WTC11 (cell line): Measurements from ENCODE around the gene CHPF2. TPM values are rescaled to one million over a fixed set of nuclear protein-coding genes. Genes with fewer than 3 reads are reported as not detected.

Source experiments
- ATAC-seq: fragments of 200-7000 bp; cut with Tn5 transposase; 2 replicates; pipeline ENCODE4 v1.10.0; 2021; ENCODE audit warnings: mild to moderate bottlenecking, moderate library complexity
- CTCF ChIA-PET: fragments of 300-600 bp; sonication (Branson Sonifier 250); formaldehyde crosslinking; loops from one replicate; lab custom pipeline; 2021; ENCODE audit warnings: antibody characterized with exemption; lab: Charles Lee
- POLR2A ChIA-PET: fragments of 350-600 bp; sonication (Branson Sonifier 250); formaldehyde crosslinking; loops from one replicate; lab custom pipeline; 2021; ENCODE audit warnings: antibody characterized with exemption; lab: Charles Lee
- DNase-seq: peaks from one replicate; pipeline ENCODE4 v3.0.0; 2021; ENCODE audit warnings: low spot score
- H3K27ac Mint-ChIP-seq: 2 replicates; pipeline ENCODE4 v1.8.0; 2021; ENCODE audit warnings: mixed read lengths
- H3K27me3 Mint-ChIP-seq: 2 replicates; pipeline ENCODE4 v1.8.0; 2021; ENCODE audit warnings: low read depth, mild to moderate bottlenecking, moderate library complexity, mixed read lengths
- H3K36me3 Mint-ChIP-seq: 2 replicates; pipeline ENCODE4 v1.8.0; 2021; ENCODE audit warnings: mixed read lengths
- H3K4me1 Mint-ChIP-seq: 2 replicates; pipeline ENCODE4 v1.8.0; 2022; ENCODE audit warnings: mixed read lengths
- H3K4me3 Mint-ChIP-seq: 2 replicates; pipeline ENCODE4 v1.8.0; 2021; ENCODE audit warnings: mild to moderate bottlenecking, moderate library complexity, mixed read lengths
- H3K9me3 Mint-ChIP-seq: 2 replicates; pipeline ENCODE4 v1.8.0; 2021; ENCODE audit warnings: mixed read lengths
- AFF4 ChIP-seq: sonication (generic); formaldehyde crosslinking; IDR thresholded peaks from 2 replicates; pipeline ENCODE4 v1.8.1; 2023; ENCODE audit warnings: mild to moderate bottlenecking, missing genetic modification reagents, borderline replicate concordance
- ARID4B ChIP-seq: sonication (generic); formaldehyde crosslinking; IDR thresholded peaks from 2 replicates; pipeline ENCODE4 v1.8.0; 2023; ENCODE audit warnings: missing genetic modification reagents, mild to moderate bottlenecking, borderline replicate concordance
- ESRRA ChIP-seq: sonication (generic); formaldehyde crosslinking; IDR thresholded peaks from 2 replicates; pipeline ENCODE4 v1.8.1; 2022; ENCODE audit warnings: mild to moderate bottlenecking, missing genetic modification reagents, borderline replicate concordance
- FOXK1 ChIP-seq: sonication (generic); formaldehyde crosslinking; IDR thresholded peaks from 2 replicates; pipeline ENCODE4 v1.8.0; 2022; ENCODE audit warnings: mild to moderate bottlenecking, moderate library complexity, missing genetic modification reagents
- IRF2 ChIP-seq: sonication (generic); formaldehyde crosslinking; IDR thresholded peaks from 2 replicates; pipeline ENCODE4 v1.8.0; 2022; ENCODE audit warnings: low read depth, missing genetic modification reagents, borderline replicate concordance
- JAZF1 ChIP-seq: fragments of 250-450 bp; sonication (Bioruptor Pico); IDR thresholded peaks from 2 replicates; pipeline ENCODE4 v1.9.0; 2021; ENCODE audit warnings: moderate library complexity, mild to moderate bottlenecking, inconsistent platforms
- KAT7 ChIP-seq: sonication (generic); formaldehyde crosslinking; IDR thresholded peaks from 2 replicates; pipeline ENCODE4 v1.8.1; 2023; ENCODE audit warnings: missing genetic modification reagents, mild to moderate bottlenecking, borderline replicate concordance
- NR1H2 ChIP-seq: sonication (generic); formaldehyde crosslinking; IDR thresholded peaks from 2 replicates; pipeline ENCODE4 v1.9.0; 2021; ENCODE audit warnings: mild to moderate bottlenecking, moderate library complexity, missing genetic modification reagents
- NR3C1 ChIP-seq: sonication (generic); formaldehyde crosslinking; conservative IDR thresholded peaks from 2 replicates; pipeline ENCODE4 v1.8.1; 2023; ENCODE audit warnings: low read depth, mild to moderate bottlenecking, missing genetic modification reagents
- PREB ChIP-seq: sonication (generic); formaldehyde crosslinking; IDR thresholded peaks from 2 replicates; pipeline ENCODE4 v1.8.1; 2022; ENCODE audit warnings: mild to moderate bottlenecking, missing genetic modification reagents, moderate library complexity, borderline replicate concordance
- SP1 ChIP-seq: sonication (generic); formaldehyde crosslinking; conservative IDR thresholded peaks from 2 replicates; pipeline ENCODE4 v1.8.1; 2022; ENCODE audit warnings: missing genetic modification reagents
- TCF7 ChIP-seq: sonication (generic); formaldehyde crosslinking; IDR thresholded peaks from 2 replicates; pipeline ENCODE4 v1.8.0; 2022; ENCODE audit warnings: mild to moderate bottlenecking, low read depth, missing genetic modification reagents, moderate library complexity
- TP53 ChIP-seq: sonication (generic); formaldehyde crosslinking; IDR thresholded peaks from 2 replicates; pipeline ENCODE4 v1.8.1; 2023; ENCODE audit warnings: mild to moderate bottlenecking, missing genetic modification reagents
- ZNF121 ChIP-seq: sonication (generic); formaldehyde crosslinking; IDR thresholded peaks from 2 replicates; pipeline ENCODE4 v1.8.0; 2023; ENCODE audit warnings: missing genetic modification reagents
- ZNF416 ChIP-seq: fragments of 250-450 bp; sonication (Bioruptor Pico); IDR thresholded peaks from 2 replicates; pipeline ENCODE4 v1.9.0; 2021; ENCODE audit warnings: mild to moderate bottlenecking, inconsistent platforms
- total RNA-seq: library from RNA; stranded (reverse); gene quantifications from 3 replicates; pipeline ENCODE4 v1.2.3, GENCODE V29; 2021
- TF ChIP-seq, protein P1 (sequence below): sonication (generic); formaldehyde crosslinking; IDR thresholded peaks from 2 replicates; pipeline ENCODE4 v1.8.1; 2023; ENCODE audit warnings: mild to moderate bottlenecking, missing genetic modification reagents, moderate library complexity
- TF ChIP-seq, protein P2 (sequence below): sonication (generic); formaldehyde crosslinking; IDR thresholded peaks from 2 replicates; pipeline ENCODE4 v1.8.0; 2022; ENCODE audit warnings: mild to moderate bottlenecking, missing genetic modification reagents
- TF ChIP-seq, protein P3 (sequence below): fragments of 250-450 bp; sonication (Bioruptor Pico); IDR thresholded peaks from 2 replicates; pipeline ENCODE4 v1.8.0; 2021; ENCODE audit warnings: mild to moderate bottlenecking
- TF ChIP-seq, protein P4 (sequence below): sonication (generic); formaldehyde crosslinking; IDR thresholded peaks from 2 replicates; pipeline ENCODE4 v1.8.1; 2022; ENCODE audit warnings: mild to moderate bottlenecking, moderate library complexity, missing genetic modification reagents
- TF ChIP-seq, protein P5 (sequence below): sonication (generic); formaldehyde crosslinking; IDR thresholded peaks from 2 replicates; pipeline ENCODE4 v1.8.1; 2022; ENCODE audit warnings: low read depth, mild to moderate bottlenecking, moderate library complexity, missing genetic modification reagents, borderline replicate concordance

The CHPF2 gene
- total RNA-seq, 1 experiment from 2014 or later: 30.7 TPM

GRCh38 chr7:151218170-151218569, 14.1 kb upstream of the CHPF2 start (continued):
- TF ChIP-seq NR3C1 (CRISPR knock-in tag) (no peak), ARID4B (CRISPR knock-in tag) (no peak), TCF7 (CRISPR knock-in tag) (no peak), AFF4 (CRISPR knock-in tag) (no peak), SP1 (no peak), IRF2 (CRISPR knock-in tag) (no peak), ZNF416 (CRISPR knock-in tag) (no peak)
- TF ChIP-seq, protein P1, sequence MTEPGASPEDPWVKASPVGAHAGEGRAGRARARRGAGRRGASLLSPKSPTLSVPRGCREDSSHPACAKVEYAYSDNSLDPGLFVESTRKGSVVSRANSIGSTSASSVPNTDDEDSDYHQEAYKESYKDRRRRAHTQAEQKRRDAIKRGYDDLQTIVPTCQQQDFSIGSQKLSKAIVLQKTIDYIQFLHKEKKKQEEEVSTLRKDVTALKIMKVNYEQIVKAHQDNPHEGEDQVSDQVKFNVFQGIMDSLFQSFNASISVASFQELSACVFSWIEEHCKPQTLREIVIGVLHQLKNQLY (CRISPR knock-in tag): no peak

DNA sequence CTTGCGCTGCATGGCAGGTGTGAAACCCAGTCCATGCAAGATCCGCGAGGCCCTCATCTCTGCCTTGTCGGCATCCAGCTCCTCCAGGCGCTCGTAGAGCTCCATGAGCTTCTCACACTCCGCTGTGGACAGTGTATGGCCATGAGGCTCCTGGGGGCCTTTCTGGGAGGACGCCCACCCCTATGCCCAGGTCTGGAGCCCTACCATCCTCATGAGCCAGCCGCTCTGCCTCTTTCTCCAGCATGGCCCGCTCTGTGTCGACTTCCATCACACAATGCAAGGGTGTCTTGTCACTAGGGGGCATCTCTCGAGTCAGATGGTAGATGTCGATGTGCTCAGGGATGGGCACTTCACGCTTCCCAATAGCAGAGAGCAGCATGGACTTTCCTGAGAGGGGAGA, 8.6 kb upstream of the CHPF2 start:
- ATAC-seq: no peak
- ChIA-PET CTCF (interaction anchor here (0.7 kb wide), 1 partner anchor 13 kb away, joined by 3 read pairs; no protein-coding TSS in a partner anchor), POLR2A (no interaction called here)
- no peaks in the 10 kb centered on the region for H3K27me3 Mint-ChIP-seq
- H3K4me3 Mint-ChIP-seq: no peak overlapping the region
- no peak for DNase-seq
- H3K27ac Mint-ChIP-seq: no peak overlapping the region
- H3K4me1 Mint-ChIP-seq: peaks cover 24% of the 10 kb centered on the region
- peaks cover 61% of the 10 kb centered on the region for H3K36me3 Mint-ChIP-seq
- no peaks in the 10 kb centered on the region for H3K9me3 Mint-ChIP-seq
- TF ChIP-seq PREB (CRISPR knock-in tag) (no peak), JAZF1 (no peak), FOXK1 (no peak), TP53 (CRISPR knock-in tag) (no peak), NR1H2 (CRISPR knock-in tag) (no peak), ESRRA (CRISPR knock-in tag) (no peak), KAT7 (CRISPR knock-in tag) (no peak), ZNF121 (CRISPR knock-in tag) (no peak)
- TF ChIP-seq, protein P2, sequence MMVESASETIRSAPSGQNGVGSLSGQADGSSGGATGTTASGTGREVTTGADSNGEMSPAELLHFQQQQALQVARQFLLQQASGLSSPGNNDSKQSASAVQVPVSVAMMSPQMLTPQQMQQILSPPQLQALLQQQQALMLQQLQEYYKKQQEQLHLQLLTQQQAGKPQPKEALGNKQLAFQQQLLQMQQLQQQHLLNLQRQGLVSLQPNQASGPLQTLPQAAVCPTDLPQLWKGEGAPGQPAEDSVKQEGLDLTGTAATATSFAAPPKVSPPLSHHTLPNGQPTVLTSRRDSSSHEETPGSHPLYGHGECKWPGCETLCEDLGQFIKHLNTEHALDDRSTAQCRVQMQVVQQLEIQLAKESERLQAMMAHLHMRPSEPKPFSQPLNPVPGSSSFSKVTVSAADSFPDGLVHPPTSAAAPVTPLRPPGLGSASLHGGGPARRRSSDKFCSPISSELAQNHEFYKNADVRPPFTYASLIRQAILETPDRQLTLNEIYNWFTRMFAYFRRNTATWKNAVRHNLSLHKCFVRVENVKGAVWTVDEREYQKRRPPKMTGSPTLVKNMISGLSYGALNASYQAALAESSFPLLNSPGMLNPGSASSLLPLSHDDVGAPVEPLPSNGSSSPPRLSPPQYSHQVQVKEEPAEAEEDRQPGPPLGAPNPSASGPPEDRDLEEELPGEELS (CRISPR knock-in tag): no peak
- TF ChIP-seq, protein P3, sequence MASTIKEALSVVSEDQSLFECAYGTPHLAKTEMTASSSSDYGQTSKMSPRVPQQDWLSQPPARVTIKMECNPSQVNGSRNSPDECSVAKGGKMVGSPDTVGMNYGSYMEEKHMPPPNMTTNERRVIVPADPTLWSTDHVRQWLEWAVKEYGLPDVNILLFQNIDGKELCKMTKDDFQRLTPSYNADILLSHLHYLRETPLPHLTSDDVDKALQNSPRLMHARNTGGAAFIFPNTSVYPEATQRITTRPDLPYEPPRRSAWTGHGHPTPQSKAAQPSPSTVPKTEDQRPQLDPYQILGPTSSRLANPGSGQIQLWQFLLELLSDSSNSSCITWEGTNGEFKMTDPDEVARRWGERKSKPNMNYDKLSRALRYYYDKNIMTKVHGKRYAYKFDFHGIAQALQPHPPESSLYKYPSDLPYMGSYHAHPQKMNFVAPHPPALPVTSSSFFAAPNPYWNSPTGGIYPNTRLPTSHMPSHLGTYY (CRISPR knock-in tag): no peak
- TF ChIP-seq, protein P4, sequence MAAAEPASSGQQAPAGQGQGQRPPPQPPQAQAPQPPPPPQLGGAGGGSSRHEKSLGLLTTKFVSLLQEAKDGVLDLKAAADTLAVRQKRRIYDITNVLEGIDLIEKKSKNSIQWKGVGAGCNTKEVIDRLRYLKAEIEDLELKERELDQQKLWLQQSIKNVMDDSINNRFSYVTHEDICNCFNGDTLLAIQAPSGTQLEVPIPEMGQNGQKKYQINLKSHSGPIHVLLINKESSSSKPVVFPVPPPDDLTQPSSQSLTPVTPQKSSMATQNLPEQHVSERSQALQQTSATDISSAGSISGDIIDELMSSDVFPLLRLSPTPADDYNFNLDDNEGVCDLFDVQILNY (CRISPR knock-in tag): no peak
- TF ChIP-seq, protein P5, sequence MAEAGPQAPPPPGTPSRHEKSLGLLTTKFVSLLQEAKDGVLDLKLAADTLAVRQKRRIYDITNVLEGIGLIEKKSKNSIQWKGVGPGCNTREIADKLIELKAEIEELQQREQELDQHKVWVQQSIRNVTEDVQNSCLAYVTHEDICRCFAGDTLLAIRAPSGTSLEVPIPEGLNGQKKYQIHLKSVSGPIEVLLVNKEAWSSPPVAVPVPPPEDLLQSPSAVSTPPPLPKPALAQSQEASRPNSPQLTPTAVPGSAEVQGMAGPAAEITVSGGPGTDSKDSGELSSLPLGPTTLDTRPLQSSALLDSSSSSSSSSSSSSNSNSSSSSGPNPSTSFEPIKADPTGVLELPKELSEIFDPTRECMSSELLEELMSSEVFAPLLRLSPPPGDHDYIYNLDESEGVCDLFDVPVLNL (CRISPR knock-in tag): no peak
